Measurements from ENCODE around the gene S100A10. TPM values are rescaled to one million over a fixed set of nuclear protein-coding genes. Genes with fewer than 3 reads are reported as not detected.

S100A10 gene
- total and polyA plus RNA-seq, 2 of the 4 experiments (the other 2 are of a cell fraction) = 86.0 to 277 TPM

- CTCF ChIA-PET = interaction anchor here (1.2 to 2.2 kb wide), 3 partner anchors 9 to 25 kb away, joined by 3 to 6 read pairs (median 5); no protein-coding TSS in a partner anchor
- H3K23ac ChIP-seq (ENCODE audit: low read depth, low read length) = peak overlapping the region; percentile 96
- H3K4me2 ChIP-seq (ENCODE audit: low read depth, low read length) = peak overlapping the region; percentile 93
- peak overlapping the region; percentile 29; the same call in 1 of the 2 replicates for H2BK20ac ChIP-seq (ENCODE audit: low read depth, low read length)
- dilution Hi-C loops (cut with HindIII; ENCODE audit: low sequenced_read_pairs, unreplicated experiment) (no loop called here), in situ Hi-C loops (cut with MboI; ENCODE audit: low sequenced_read_pairs) (loop anchor here (10.0 to 25.0 kb wide), 2 partner anchors 448 to 681 kb away; partner anchors contain the start of gene TUFT1), intact Hi-C loops (cut with micrococcal nuclease) (loop anchor here (2.0 kb wide), 1 partner anchor 104 kb away; no protein-coding TSS in a partner anchor)
- H2AFZ ChIP-seq (replicated peaks; ENCODE audit: low read length, poor library complexity) = peak overlapping the region; percentile 87
- peak; percentile 3 for ATAC-seq (ENCODE audit: low read depth)
- H4K5ac ChIP-seq (ENCODE audit: low read depth, low read length) = peak overlapping the region; percentile 52
- peak overlapping the region; percentile 82 for H2BK120ac ChIP-seq (ENCODE audit: low read depth, low read length)
- H3K79me1 ChIP-seq (ENCODE audit: low read depth in 1 of 2, low read length in 2 of 2) = peaks cover 4 to 46% of the 10 kb centered on the region in 2 experiments
- no peaks in the 10 kb centered on the region for H3K9me3 ChIP-seq (ENCODE audit: control insufficient read depth, insufficient read depth, low read length)
- H3K9me1 ChIP-seq (ENCODE audit: insufficient read depth, low read length) = peaks cover 11% of the 10 kb centered on the region
- H2BK5ac ChIP-seq (ENCODE audit: low read depth, low read length, poor library complexity, severe bottlenecking) = peak overlapping the region; percentile 88
- TF ChIP-seq POLR2A (IDR thresholded peaks at IDR 0.05; ENCODE audit: low read depth, low read length) (no peak), NFE2L2 (IDR thresholded peaks at IDR 0.05; ENCODE audit: low read depth, low read length) (no peak), CHD1 (IDR thresholded peaks at IDR 0.05; ENCODE audit: low read depth, low read length) (0 out of 2 replicates have a peak, but pooled peaks have one; percentile 33), MAZ (IDR thresholded peaks at IDR 0.05; ENCODE audit: borderline replicate concordance, low read depth, low read length) (no peak), MAFK (IDR thresholded peaks at IDR 0.05; ENCODE audit: low read depth, low read length) (no peak)
- peak overlapping the region; percentile 51; the same call in 1 of the 3 replicates for H2BK15ac ChIP-seq (ENCODE audit: low read depth, low read length)
- H3K14ac ChIP-seq (replicated peaks; ENCODE audit: low read depth, low read length) = peak overlapping the region; percentile 96
- peak overlapping the region; percentile 92 for H4K91ac ChIP-seq (ENCODE audit: insufficient read depth, low read depth, low read length)
- H3K27ac ChIP-seq (ENCODE audit: insufficient read depth, low read length) = peak overlapping the region; percentile 93
- H3K4me1 ChIP-seq (ENCODE audit: control insufficient read depth, insufficient read depth, low read length) = peaks cover 27% of the 10 kb centered on the region
- peak overlapping the region; percentile 96 for H3K9ac ChIP-seq (ENCODE audit: low read depth, low read length)
- peak overlapping the region; percentile 97 for H3K4ac ChIP-seq (ENCODE audit: low read depth, low read length)
- no peaks in the 10 kb centered on the region for H3K36me3 ChIP-seq (ENCODE audit: control insufficient read depth, insufficient read depth, low read length)
- no peak for DNase-seq
- peak overlapping the region; percentile 90 for H3K56ac ChIP-seq (ENCODE audit: extremely low read depth, insufficient read depth, low read length)
- H3K27me3 ChIP-seq (ENCODE audit: control insufficient read depth, insufficient read depth, low read length) = no peaks in the 10 kb centered on the region
- POLR2A ChIA-PET (ENCODE audit: unreplicated experiment) = no interaction called here
- H4K8ac ChIP-seq (ENCODE audit: low read depth in 2 of 2, low read length in 2 of 2) = peak overlapping the region; percentile 90
- WGBS, 2 experiments (ENCODE audit: extremely low coverage in 2 of 2, insufficient read length in 1 of 2) = 1% methylated on average over 34 of the region's 50 CpGs; no CpG with 5 or more reads in 1 of the 2 experiments
- H4K20me1 ChIP-seq (ENCODE audit: insufficient read depth, low read length) = peaks cover 53% of the 10 kb centered on the region
- peak overlapping the region; percentile 89 for H3K4me3 ChIP-seq (ENCODE audit: insufficient read depth, low read depth, low read length)
- H2AK9ac ChIP-seq (replicated peaks; ENCODE audit: low read depth, low read length, poor library complexity) = peak overlapping the region; percentile 94
- no TSS peak for BruUV-seq (replicated peaks)
- H2AK5ac ChIP-seq (ENCODE audit: low read depth, low read length) = peak overlapping the region; percentile 87
- peak overlapping the region; percentile 68 for H3K18ac ChIP-seq (ENCODE audit: low read depth, low read length)
Observed at GRCh38 chr1:151993084-151993733, 450 bp downstream of the S100A10 start.

Measured in IMR-90 (cell line).